GM21576 (cell line): ENCODE data around the gene ANGPTL2.

ENCODE experiments used
- ATAC-seq: cut with Tn5 transposase; IDR thresholded peaks from one replicate; pipeline ENCODE4 v1.9.1; 2021; ENCODE audit warnings: mild to moderate bottlenecking, moderate library complexity; ENCODE audit not compliant: unreplicated experiment

Gene ANGPTL2

GRCh38 chr9:127098916-127099553 is 23.4 kb downstream of the ANGPTL2 start:
- no peak for ATAC-seq

- no peak for ATAC-seq
Measured at GRCh38 chr9:127097683-127098082, 24.8 kb downstream of the ANGPTL2 start.

GRCh38 chr9:127096208-127096607 is 26.2 kb downstream of the ANGPTL2 start:
- no peak for ATAC-seq

- no peak for ATAC-seq
Measured at GRCh38 chr9:127095411-127095810, 27.0 kb downstream of the ANGPTL2 start.

GRCh38 chr9:127093319-127094020 is 29.0 kb downstream of the ANGPTL2 start:
- no peak for ATAC-seq

GRCh38 chr9:127092041-127092608 is 30.3 kb downstream of the ANGPTL2 start:
- ATAC-seq, result no peak

GRCh38 chr9:127091526-127091925 is 30.9 kb downstream of the ANGPTL2 start:
- no peak for ATAC-seq

- ATAC-seq, result no peak
Measured at GRCh38 chr9:127090341-127090985, 32.0 kb downstream of the ANGPTL2 start.

- ATAC-seq, result no peak
Measured at GRCh38 chr9:127089631-127090081, 32.8 kb downstream of the ANGPTL2 start.

- no peak for ATAC-seq
Measured at GRCh38 chr9:127088724-127089615, 33.5 kb downstream of the ANGPTL2 start.

GRCh38 chr9:127087836-127088235 is 34.6 kb downstream of the ANGPTL2 start:
- ATAC-seq, result no peak

- ATAC-seq, result no peak
Measured at GRCh38 chr9:127087411-127087810, 35.0 kb downstream of the ANGPTL2 start.

GRCh38 chr9:127086771-127087170 is 35.7 kb downstream of the ANGPTL2 start:
- no peak for ATAC-seq

GRCh38 chr9:127085186-127085585 is 37.2 kb downstream of the ANGPTL2 start:
- no peak for ATAC-seq

- no peak for ATAC-seq
Measured at GRCh38 chr9:127084076-127085039, 38.1 kb downstream of the ANGPTL2 start.

GRCh38 chr9:127083138-127083980 is 39.1 kb downstream of the ANGPTL2 start:
- no peak for ATAC-seq

GRCh38 chr9:127081250-127082185 is 40.9 kb downstream of the ANGPTL2 start:
- no peak for ATAC-seq
